ENCODE results near the gene CAPZB.

CAPZB gene

GRCh38 chr1:19353596-19353995 lies 131.7 kb downstream of the CAPZB start:
- TF ChIP-seq MAX (IDR thresholded peaks at IDR 0.05; ENCODE audit: low read depth, low read length): no peak
- no peak for TF ChIP-seq MYC (IDR thresholded peaks at IDR 0.05; ENCODE audit: low read depth, low read length)
- no peak for TF ChIP-seq POLR2A (IDR thresholded peaks at IDR 0.05; ENCODE audit: extremely low read depth, insufficient read length)
- no peak for TF ChIP-seq CTCF (IDR thresholded peaks at IDR 0.05; ENCODE audit: low read depth, low read length)
- no peak for DNase-seq (ENCODE audit: low read depth)

GRCh38 chr1:19352839-19353238 lies 132.5 kb downstream of the CAPZB start:
- no peak for TF ChIP-seq MAX (IDR thresholded peaks at IDR 0.05; ENCODE audit: low read depth, low read length)
- no peak for TF ChIP-seq POLR2A (IDR thresholded peaks at IDR 0.05; ENCODE audit: extremely low read depth, insufficient read length)
- no peak for TF ChIP-seq MYC (IDR thresholded peaks at IDR 0.05; ENCODE audit: low read depth, low read length)
- no peak overlapping the region for H3K4me3 ChIP-seq (ENCODE audit: low read depth, low read length)
- DNase-seq (ENCODE audit: low read depth): no peak

More at GRCh38 chr1:19353596-19353995, 131.7 kb downstream of the CAPZB start:
- no peak overlapping the region for H3K4me3 ChIP-seq (ENCODE audit: low read depth, low read length)

- no peak for DNase-seq (ENCODE audit: low read depth)
- H3K4me3 ChIP-seq (ENCODE audit: low read depth, low read length): no peak overlapping the region
- no peak for TF ChIP-seq MAX (IDR thresholded peaks at IDR 0.05; ENCODE audit: low read depth, low read length)
- no peak for TF ChIP-seq CTCF (IDR thresholded peaks at IDR 0.05; ENCODE audit: low read depth, low read length)
- TF ChIP-seq POLR2A (IDR thresholded peaks at IDR 0.05; ENCODE audit: extremely low read depth, insufficient read length): no peak
- no peak for TF ChIP-seq MYC (IDR thresholded peaks at IDR 0.05; ENCODE audit: low read depth, low read length)
Measured at GRCh38 chr1:19351873-19352272, 133.5 kb downstream of the CAPZB start.

- TF ChIP-seq CTCF (IDR thresholded peaks at IDR 0.05; ENCODE audit: low read depth, low read length) (no peak), MAX (IDR thresholded peaks at IDR 0.05; ENCODE audit: low read depth, low read length) (no peak), POLR2A (IDR thresholded peaks at IDR 0.05; ENCODE audit: extremely low read depth, insufficient read length) (no peak), MYC (IDR thresholded peaks at IDR 0.05; ENCODE audit: low read depth, low read length) (no peak)
- no peak overlapping the region for H3K4me3 ChIP-seq (ENCODE audit: low read depth, low read length)
- DNase-seq (ENCODE audit: low read depth): no peak
Measured at GRCh38 chr1:19350566-19350965, 134.8 kb downstream of the CAPZB start.

- DNase-seq (ENCODE audit: low read depth): no peak
- H3K4me3 ChIP-seq (ENCODE audit: low read depth, low read length): no peak overlapping the region
- TF ChIP-seq CTCF (IDR thresholded peaks at IDR 0.05; ENCODE audit: low read depth, low read length) (no peak), MYC (IDR thresholded peaks at IDR 0.05; ENCODE audit: low read depth, low read length) (no peak), POLR2A (IDR thresholded peaks at IDR 0.05; ENCODE audit: extremely low read depth, insufficient read length) (no peak), MAX (IDR thresholded peaks at IDR 0.05; ENCODE audit: low read depth, low read length) (no peak)
Measured at GRCh38 chr1:19349999-19350398, 135.3 kb downstream of the CAPZB start.

GRCh38 chr1:19348441-19349198 lies 136.7 kb downstream of the CAPZB start:
- TF ChIP-seq MYC (IDR thresholded peaks at IDR 0.05; ENCODE audit: low read depth, low read length) (no peak), CTCF (IDR thresholded peaks at IDR 0.05; ENCODE audit: low read depth, low read length) (no peak), POLR2A (IDR thresholded peaks at IDR 0.05; ENCODE audit: extremely low read depth, insufficient read length) (no peak), MAX (IDR thresholded peaks at IDR 0.05; ENCODE audit: low read depth, low read length) (no peak)
- H3K4me3 ChIP-seq (ENCODE audit: low read depth, low read length): no peak overlapping the region
- no peak for DNase-seq (ENCODE audit: low read depth)

All from NB4 (cell line).